ENCODE data around the gene PHACTR1.
"Not testable (repeated sequence)": the region's sequence is repeated elsewhere in the genome, so short reads cannot be mapped to it uniquely, and the experiment has no call there.

The PHACTR1 gene

GRCh38 chr6:13241364-13241763 lies 524.8 kb downstream of the PHACTR1 start:
- no peak for DNase-seq (ENCODE audit: low read depth)
- H3K4me3 ChIP-seq (ENCODE audit: low read depth, low read length), result no peak overlapping the region
- no peak for TF ChIP-seq CTCF (IDR thresholded peaks at IDR 0.05; ENCODE audit: insufficient read depth, low read depth, low read length, missing control alignments)

DNA sequence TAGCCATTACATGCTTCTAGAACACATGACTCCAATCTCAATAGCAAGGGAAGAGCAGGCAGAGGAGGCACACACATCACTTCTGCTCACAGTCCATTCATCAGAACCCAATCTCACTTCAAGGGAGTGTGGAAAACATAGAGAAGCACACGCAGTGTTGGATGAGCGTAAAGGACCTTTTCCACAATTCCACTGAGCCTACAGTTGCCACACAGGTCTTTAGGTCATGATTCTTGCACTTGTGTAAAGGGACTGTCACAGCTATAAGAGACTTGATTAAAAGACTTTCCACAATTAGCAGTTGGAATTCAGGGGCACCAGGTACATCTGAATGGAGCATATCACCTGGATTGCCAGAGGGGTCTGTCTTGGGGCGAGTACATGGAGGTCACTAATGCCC lies 525.6 kb downstream of the PHACTR1 start:
- no peak for DNase-seq (ENCODE audit: low read depth)
- H3K4me3 ChIP-seq (ENCODE audit: low read depth, low read length), result no peak overlapping the region
- TF ChIP-seq CTCF (IDR thresholded peaks at IDR 0.05; ENCODE audit: insufficient read depth, low read depth, low read length, missing control alignments), result no peak

DNA sequence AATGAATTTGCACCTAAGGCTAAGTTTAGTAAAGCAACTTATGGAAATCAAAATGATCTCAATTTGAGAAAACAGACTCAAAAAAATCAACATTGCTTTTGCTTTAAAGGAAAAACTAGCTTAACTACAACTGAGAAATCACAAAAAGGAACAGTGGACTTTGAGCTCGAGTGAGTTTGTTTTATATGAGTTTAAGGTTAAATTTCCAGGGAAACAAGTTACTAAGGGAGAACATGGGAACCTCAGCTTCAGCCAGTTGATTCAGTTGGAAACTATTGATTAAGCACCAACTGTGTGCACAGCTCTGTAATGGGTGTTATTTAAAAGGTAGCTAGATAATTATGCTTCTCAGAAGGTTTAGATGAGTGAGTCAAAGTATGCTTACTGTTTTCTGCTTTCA lies 526.0 kb downstream of the PHACTR1 start:
- DNase-seq (ENCODE audit: low read depth), result no peak
- no peak for TF ChIP-seq CTCF (IDR thresholded peaks at IDR 0.05; ENCODE audit: insufficient read depth, low read depth, low read length, missing control alignments)
- no peak overlapping the region for H3K4me3 ChIP-seq (ENCODE audit: low read depth, low read length)

DNA sequence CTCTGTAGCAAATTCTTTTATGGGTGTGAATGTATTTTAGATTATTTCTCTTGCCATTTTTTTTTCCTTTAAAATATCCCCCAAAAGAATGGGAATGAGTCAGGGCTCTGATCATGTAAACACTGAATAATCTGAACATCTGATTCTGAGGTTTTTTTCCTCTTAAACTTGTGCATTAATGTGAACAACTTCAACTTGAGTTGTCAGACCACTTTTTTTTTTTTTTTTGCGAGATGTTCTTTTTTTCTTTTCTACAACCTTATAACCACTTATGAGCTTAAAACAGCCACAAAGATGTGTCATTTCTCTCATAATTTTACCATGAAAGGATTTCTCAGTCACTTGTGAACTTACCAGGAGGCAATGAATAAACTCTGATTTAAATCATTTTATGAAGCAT lies 526.5 kb downstream of the PHACTR1 start:
- DNase-seq (ENCODE audit: low read depth), result no peak
- no peak for TF ChIP-seq CTCF (IDR thresholded peaks at IDR 0.05; ENCODE audit: insufficient read depth, low read depth, low read length, missing control alignments)
- H3K4me3 ChIP-seq (ENCODE audit: low read depth, low read length), result no peak overlapping the region

DNA sequence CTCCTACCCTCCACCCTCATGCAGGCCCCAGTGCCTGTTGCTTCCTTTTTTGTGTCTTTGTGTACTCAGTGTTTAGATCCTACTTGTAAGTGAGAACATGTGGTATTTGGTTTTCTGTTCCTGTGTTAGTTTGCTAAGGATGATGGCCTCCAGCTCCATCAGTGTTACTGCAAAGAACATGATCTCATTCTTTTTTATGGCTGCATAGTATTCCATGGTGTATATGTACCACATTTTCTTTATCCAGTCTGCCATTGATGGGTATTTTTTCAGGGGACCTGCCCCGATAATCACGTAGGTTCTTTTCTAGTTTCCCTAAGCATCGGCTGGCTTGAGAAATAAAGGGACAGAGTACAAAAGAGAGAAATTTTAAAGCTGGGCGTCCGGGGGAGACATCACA lies 527.2 kb downstream of the PHACTR1 start:
- not testable (repeated sequence) for H3K4me3 ChIP-seq (ENCODE audit: low read depth, low read length); DNase-seq (ENCODE audit: low read depth)

GRCh38 chr6:13247627-13248026 lies 531.1 kb downstream of the PHACTR1 start:
- DNase-seq (ENCODE audit: low read depth), result no peak
- H3K4me3 ChIP-seq (ENCODE audit: low read depth, low read length), result no peak overlapping the region
- TF ChIP-seq CTCF (IDR thresholded peaks at IDR 0.05; ENCODE audit: insufficient read depth, low read depth, low read length, missing control alignments), result no peak

DNA sequence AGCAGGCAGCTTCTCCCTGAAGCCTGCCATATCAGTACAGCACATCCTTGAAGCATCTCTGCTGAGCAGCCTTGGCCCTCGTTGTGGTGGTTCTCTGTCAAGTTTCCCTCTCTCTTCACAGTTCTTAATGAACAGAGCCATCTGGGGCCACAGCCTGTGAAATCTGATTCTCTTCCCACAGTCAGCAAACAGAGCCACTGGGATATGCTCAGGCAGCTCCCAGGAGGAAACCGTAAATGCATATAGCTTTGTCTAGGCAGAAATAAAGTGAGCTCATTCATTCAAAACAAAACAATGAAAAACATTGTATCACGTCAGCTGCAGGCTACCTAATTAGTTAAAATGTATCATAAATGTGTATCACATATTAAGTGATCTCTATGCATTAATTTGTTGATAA lies 531.5 kb downstream of the PHACTR1 start:
- no peak for DNase-seq (ENCODE audit: low read depth)
- no peak overlapping the region for H3K4me3 ChIP-seq (ENCODE audit: low read depth, low read length)
- no peak for TF ChIP-seq CTCF (IDR thresholded peaks at IDR 0.05; ENCODE audit: insufficient read depth, low read depth, low read length, missing control alignments)

GRCh38 chr6:13248584-13248985 lies 532.0 kb downstream of the PHACTR1 start:
- no peak for TF ChIP-seq CTCF (IDR thresholded peaks at IDR 0.05; ENCODE audit: insufficient read depth, low read depth, low read length, missing control alignments)
- no peak for DNase-seq (ENCODE audit: low read depth)

More at GRCh38 chr6:13248584-13248985, 532.0 kb downstream of the PHACTR1 start:
- H3K4me3 ChIP-seq (ENCODE audit: low read depth, low read length), result no peak overlapping the region

All from GM12865 (cell line).